ENCODE measurements around the gene SLC25A22. TPM values are rescaled to one million over a fixed set of nuclear protein-coding genes. Genes with fewer than 3 reads are reported as not detected.
A peak's percentile ranks its signal among the peaks of the same experiment; 100 is the strongest.

The SLC25A22 gene
- total RNA-seq, 2 donors from 2014 or later = 21.2 to 43.2 TPM

- TF ChIP-seq CTCF (IDR thresholded peaks at IDR 0.05) (no peak), POLR2AphosphoS5 (IDR thresholded peaks at IDR 0.05) (peak; percentile 79), POLR2A (IDR thresholded peaks at IDR 0.05) (no peak)
- 67% methylated on average over 4 of the region's 4 CpGs for WGBS
Measured at GRCh38 chr11:742571-743201, 55.4 kb downstream of the SLC25A22 start.

DNA sequence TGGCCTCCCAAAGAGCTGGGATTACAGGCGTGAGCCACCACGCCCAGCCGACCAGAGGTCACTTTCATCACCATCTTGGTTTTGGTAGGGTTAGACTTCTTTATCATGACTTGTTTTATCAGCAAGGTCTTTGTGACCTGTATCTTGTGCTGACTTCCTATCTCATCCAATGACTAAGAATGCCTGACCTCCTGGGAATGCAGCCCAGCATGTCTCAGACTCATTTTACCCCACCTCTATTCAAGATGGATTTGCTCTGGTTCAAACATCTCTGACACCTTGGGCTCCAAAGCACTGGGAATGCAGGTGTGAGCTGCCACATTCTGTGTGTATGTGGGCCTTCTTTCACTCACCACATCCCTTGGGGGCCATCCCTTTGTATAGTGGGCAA is 55.9 kb downstream of the SLC25A22 start:
- no peak for DNase-seq (ENCODE audit: low spot score)
- H3K27ac ChIP-seq = no peak overlapping the region
- TF ChIP-seq POLR2A (IDR thresholded peaks at IDR 0.05) (no peak), POLR2AphosphoS5 (IDR thresholded peaks at IDR 0.05) (no peak), CTCF (IDR thresholded peaks at IDR 0.05) (no peak)
- no peak overlapping the region for H3K4me3 ChIP-seq
- H3K27me3 ChIP-seq (replicated peaks; ENCODE audit: insufficient read depth) = no peaks in the 10 kb centered on the region
- H3K4me1 ChIP-seq (replicated peaks) = no peaks in the 10 kb centered on the region
- 82% methylated on average over 3 of the region's 3 CpGs for WGBS
- no peaks in the 10 kb centered on the region for H3K36me3 ChIP-seq
- no peaks in the 10 kb centered on the region for H3K9me3 ChIP-seq
- intact Hi-C loops (cut with DNase I) = no loop called here

More at GRCh38 chr11:742571-743201, 55.4 kb downstream of the SLC25A22 start:
- Histone ChIP-seq H3K27ac (no peak overlapping the region), H3K9me3 (no peaks in the 10 kb centered on the region), H3K4me3 (no peak overlapping the region), H3K27me3 (replicated peaks; ENCODE audit: insufficient read depth) (no peaks in the 10 kb centered on the region), H3K36me3 (no peaks in the 10 kb centered on the region), H3K4me1 (replicated peaks) (no peaks in the 10 kb centered on the region)
- intact Hi-C loops (cut with DNase I) = no loop called here
- no peak for DNase-seq (ENCODE audit: low spot score)

Small RNA genes within 50 kb of the gene (small RNA-seq; reads per million reads assigned to genes)
- gene SNORA52 = 0 reads per million in 2 donors

Other genes starting within 250 kb of the SLC25A22 start
- 10 to 100 TPM in 1 of 2 donors, 1 to 10 TPM in 1; 8.7 to 19.2 TPM for gene LMNTD2, start 237.5 kb downstream of the SLC25A22 start, total RNA-seq
- gene RASSF7, start 237.3 kb downstream of the SLC25A22 start, total RNA-seq = 100 to 1,000 TPM in 1 of 2 donors, 10 to 100 TPM in 1; 49.4 to 107 TPM
- gene PHRF1, start 221.8 kb downstream of the SLC25A22 start, total RNA-seq = 10 to 100 TPM; 20.8 to 55.2 TPM
- gene IRF7, start 182.3 kb downstream of the SLC25A22 start, total RNA-seq = 10 to 100 TPM; 34.7 to 39.8 TPM
- gene CDHR5, start 173.3 kb downstream of the SLC25A22 start, total RNA-seq = under 1 TPM in 1 of 2 donors, not detected in 1; 0.34 TPM
- gene SCT, start 171.1 kb downstream of the SLC25A22 start, total RNA-seq = not detected
- under 1 TPM; 0.68 TPM for gene DRD4, start 161.0 kb downstream of the SLC25A22 start, total RNA-seq
- 100 to 1,000 TPM in 1 of 2 donors, 10 to 100 TPM in 1; 53.5 to 102 TPM for gene DEAF1, start 103.1 kb downstream of the SLC25A22 start, total RNA-seq
- gene TMEM80, start 102.5 kb downstream of the SLC25A22 start, total RNA-seq = 10 to 100 TPM; 66.0 to 70.9 TPM
- 100 to 1,000 TPM in 1 of 2 donors, 10 to 100 TPM in 1; 92.1 to 114 TPM for gene EPS8L2, start 92.0 kb downstream of the SLC25A22 start, total RNA-seq
- 100 to 1,000 TPM; 124 to 285 TPM for gene TALDO1, start 50.8 kb downstream of the SLC25A22 start, total RNA-seq
- 10 to 100 TPM; 29.9 to 72.3 TPM for gene GATD1, start 20.8 kb downstream of the SLC25A22 start, total RNA-seq
- 1 to 10 TPM in 1 of 2 donors, under 1 TPM in 1; 0.18 to 1.6 TPM for gene CEND1, start 8.2 kb downstream of the SLC25A22 start, total RNA-seq
- 10 to 100 TPM; 15.3 to 60.5 TPM for gene PIDD1, start 7.0 kb upstream of the SLC25A22 start, total RNA-seq
- gene RPLP2, start 11.7 kb upstream of the SLC25A22 start, total RNA-seq = 100 to 1,000 TPM; 431 to 906 TPM
- 100 to 1,000 TPM in 1 of 2 donors, 10 to 100 TPM in 1; 61.8 to 115 TPM for gene PNPLA2, start 20.6 kb upstream of the SLC25A22 start, total RNA-seq
- 10 to 100 TPM; 23.2 to 83.0 TPM for gene CRACR2B, start 29.6 kb upstream of the SLC25A22 start, total RNA-seq
- 100 to 1,000 TPM; 313 to 362 TPM for gene CD151, start 34.7 kb upstream of the SLC25A22 start, total RNA-seq
- 10 to 100 TPM; 64.5 to 91.1 TPM for gene POLR2L, start 44.2 kb upstream of the SLC25A22 start, total RNA-seq
- gene TSPAN4, start 44.6 kb upstream of the SLC25A22 start, total RNA-seq = 10 to 100 TPM; 48.8 to 94.9 TPM
- gene CHID1, start 112.5 kb upstream of the SLC25A22 start, total RNA-seq = 100 to 1,000 TPM; 107 to 145 TPM
- gene AP2A2, start 127.6 kb upstream of the SLC25A22 start, total RNA-seq = 10 to 100 TPM; 35.1 to 70.2 TPM
- gene MUC6, start 238.4 kb upstream of the SLC25A22 start, total RNA-seq = 1 to 10 TPM in 1 of 2 donors, under 1 TPM in 1; 0.74 to 2.3 TPM

Data from prostate gland (tissue), 2 donors.